ENCODE results near the gene CERS1. TPM values are rescaled to one million over a fixed set of nuclear protein-coding genes. Genes with fewer than 3 reads are reported as not detected.

Gene CERS1, protein sequence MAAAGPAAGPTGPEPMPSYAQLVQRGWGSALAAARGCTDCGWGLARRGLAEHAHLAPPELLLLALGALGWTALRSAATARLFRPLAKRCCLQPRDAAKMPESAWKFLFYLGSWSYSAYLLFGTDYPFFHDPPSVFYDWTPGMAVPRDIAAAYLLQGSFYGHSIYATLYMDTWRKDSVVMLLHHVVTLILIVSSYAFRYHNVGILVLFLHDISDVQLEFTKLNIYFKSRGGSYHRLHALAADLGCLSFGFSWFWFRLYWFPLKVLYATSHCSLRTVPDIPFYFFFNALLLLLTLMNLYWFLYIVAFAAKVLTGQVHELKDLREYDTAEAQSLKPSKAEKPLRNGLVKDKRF
- total RNA-seq: not detected

DNA sequence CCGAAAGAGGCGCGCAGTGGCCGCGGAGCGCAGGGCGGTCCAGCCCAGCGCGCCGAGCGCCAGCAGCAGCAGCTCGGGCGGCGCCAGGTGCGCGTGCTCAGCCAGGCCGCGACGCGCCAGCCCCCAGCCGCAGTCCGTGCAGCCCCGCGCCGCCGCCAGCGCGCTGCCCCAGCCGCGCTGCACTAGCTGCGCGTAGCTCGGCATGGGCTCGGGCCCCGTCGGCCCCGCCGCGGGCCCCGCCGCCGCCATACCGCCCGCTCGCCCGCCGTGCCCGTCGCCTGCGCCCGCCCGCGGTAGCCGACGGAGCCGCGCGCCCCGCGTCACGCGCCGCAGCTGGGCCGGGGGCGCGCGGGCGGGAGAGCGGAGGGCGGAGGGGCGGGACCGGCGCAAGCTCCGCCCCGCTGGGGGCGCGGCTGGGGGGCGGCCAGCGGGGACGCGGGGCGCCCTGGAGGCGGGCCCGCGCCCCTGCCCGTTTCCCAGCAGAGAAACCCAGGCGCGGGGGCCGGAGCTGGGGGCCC is at the start of gene CERS1:
Gene CERS1, minus strand, starts transcription at position 335 of the 518 bp plus-strand sequence. Its CDS starts 86 bp downstream, at position 249.
- Mint-ChIP-seq H3K9me3 (no peaks in the 10 kb centered on the region), H3K27ac (no peak within 1 kb of the TSS), H3K27me3 (ENCODE audit: low read depth) (peaks cover 33% of the 10 kb centered on the region), H3K4me1 (ENCODE audit: low read depth) (peaks cover 11% of the 10 kb centered on the region), H3K4me3 (peak within 1 kb of the TSS; percentile 82 to 84), H3K36me3 (ENCODE audit: insufficient read depth in 2 of 2) (peaks cover 0 to 2% of the 10 kb centered on the region in 2 donors)
- ATAC-seq (replicated peaks in 1 of 2): peak; percentile 22 to 24
- no peak for DNase-seq

DNA sequence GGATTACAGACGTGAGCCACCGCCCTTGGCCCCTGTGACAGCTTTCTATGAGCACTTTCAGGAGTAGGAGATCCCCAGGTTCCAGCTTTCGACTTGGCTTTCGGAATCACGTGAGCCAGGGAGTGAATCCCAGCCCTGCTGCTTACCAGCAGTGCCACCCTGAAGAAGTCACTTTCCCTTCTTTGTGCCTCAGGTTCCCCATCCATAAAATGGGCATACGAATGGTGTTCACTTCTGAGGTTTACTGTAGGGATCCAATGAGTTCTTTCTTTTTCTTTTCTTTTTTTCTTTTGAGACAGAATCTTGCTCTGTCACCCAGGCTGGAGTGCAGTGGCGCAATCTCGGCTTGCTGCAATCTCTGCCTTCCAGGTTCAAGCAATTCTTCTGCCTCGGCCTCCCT is 49.3 kb upstream of the CERS1 start:
- no peak for ATAC-seq (replicated peaks in 1 of 2)
- H3K9me3 Mint-ChIP-seq: no peaks in the 10 kb centered on the region
- H3K4me3 Mint-ChIP-seq: no peak overlapping the region

DNA sequence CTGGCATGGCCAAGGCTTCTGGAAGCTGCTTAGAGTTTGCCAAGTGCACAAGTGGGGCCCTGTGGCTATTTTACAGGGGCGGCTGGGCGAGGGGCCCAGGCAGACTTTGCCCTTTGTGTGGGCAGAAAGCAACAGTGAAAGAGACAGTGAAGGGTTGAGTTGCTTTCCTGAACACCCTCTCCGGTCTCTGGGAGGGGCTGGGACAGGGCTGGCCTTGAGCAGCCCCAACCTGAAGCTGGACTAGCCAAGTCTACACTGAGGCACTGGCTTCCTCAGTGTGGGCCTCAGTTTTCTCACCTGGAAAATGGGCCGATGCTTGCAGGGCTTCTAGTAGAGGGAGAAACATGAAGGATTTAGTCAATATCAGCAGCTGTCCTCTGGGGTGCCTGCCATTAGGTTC is 47.5 kb upstream of the CERS1 start:
- Mint-ChIP-seq H3K36me3 (ENCODE audit: insufficient read depth in 2 of 2) (no peaks in the 10 kb centered on the region), H3K27me3 (ENCODE audit: low read depth) (peaks cover 27% of the 10 kb centered on the region), H3K4me3 (no peak overlapping the region), H3K9me3 (no peaks in the 10 kb centered on the region), H3K27ac (no peak overlapping the region), H3K4me1 (ENCODE audit: low read depth) (peaks cover 10% of the 10 kb centered on the region)
- DNase-seq (no peak), ATAC-seq (replicated peaks in 1 of 2) (no peak)

More for the DNA sequence above, 49.3 kb upstream of the CERS1 start:
- Mint-ChIP-seq H3K4me1 (ENCODE audit: low read depth) (peaks cover 4% of the 10 kb centered on the region), H3K27ac (no peak overlapping the region), H3K27me3 (ENCODE audit: low read depth) (peaks cover 15% of the 10 kb centered on the region), H3K36me3 (ENCODE audit: insufficient read depth in 2 of 2) (no peaks in the 10 kb centered on the region)
- no peak for DNase-seq

DNA sequence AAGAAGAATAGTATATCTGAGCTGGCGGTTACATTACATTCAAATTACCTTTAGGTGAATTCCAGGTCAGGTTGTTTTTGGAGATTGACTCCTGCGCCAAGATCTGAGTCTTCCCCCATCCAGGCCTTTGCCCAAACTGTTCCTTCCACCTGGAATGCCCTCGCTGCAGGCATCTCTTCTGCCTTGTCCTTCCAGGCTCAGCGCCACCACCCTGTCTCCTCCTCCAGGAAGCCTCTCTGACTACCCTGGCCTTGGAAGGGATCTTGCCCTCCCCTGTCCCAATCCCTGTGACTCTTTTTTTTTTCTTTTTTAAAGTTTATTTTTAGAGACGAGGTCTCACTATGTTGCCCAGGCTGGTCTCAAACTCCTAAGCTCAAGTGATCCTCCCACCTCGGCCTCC is 46.7 kb upstream of the CERS1 start:
- ATAC-seq (replicated peaks in 1 of 2): no peak
- H3K27me3 Mint-ChIP-seq (ENCODE audit: low read depth): peaks cover 27% of the 10 kb centered on the region

DNA sequence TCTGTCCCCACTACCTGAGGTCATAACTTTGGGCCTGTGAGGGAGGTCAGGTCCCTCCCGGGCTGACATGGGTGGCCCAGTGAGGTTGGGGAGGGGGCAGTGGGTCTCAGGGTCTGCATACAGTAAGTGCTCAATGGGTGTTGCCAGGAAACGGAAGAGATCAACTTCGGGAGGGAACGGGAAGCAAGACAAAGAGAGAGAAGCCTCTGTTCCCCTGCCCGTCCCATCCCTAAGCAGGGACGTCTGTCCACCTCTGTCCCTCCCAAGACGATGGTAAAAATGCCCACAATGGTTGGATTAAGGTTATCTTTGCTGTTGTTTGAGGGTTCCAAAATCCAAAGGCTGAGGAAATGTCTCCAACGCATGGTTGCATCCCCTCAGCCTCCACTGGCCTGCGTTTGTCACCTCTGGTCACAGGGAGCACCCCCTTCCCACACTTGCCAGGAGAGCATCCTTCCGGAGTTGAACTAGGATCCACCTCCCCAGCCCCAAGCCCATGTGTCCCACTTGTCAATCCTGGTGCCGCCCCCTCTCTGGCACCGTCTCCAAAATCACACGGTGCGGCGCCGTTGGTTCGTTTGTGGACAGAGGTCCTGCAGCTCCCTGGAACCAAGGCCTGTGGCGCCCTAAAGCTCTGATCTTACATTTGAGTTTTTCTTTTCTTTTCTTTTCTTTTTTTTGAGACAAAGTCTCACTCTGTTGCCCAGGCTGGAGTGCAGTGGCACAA is 45.8 kb upstream of the CERS1 start:
- peaks cover 27% of the 10 kb centered on the region for H3K27me3 Mint-ChIP-seq (ENCODE audit: low read depth)
- H3K4me1 Mint-ChIP-seq (ENCODE audit: low read depth): peaks cover 10% of the 10 kb centered on the region
- no peak for DNase-seq
- H3K9me3 Mint-ChIP-seq: no peaks in the 10 kb centered on the region
- H3K36me3 Mint-ChIP-seq (ENCODE audit: insufficient read depth in 2 of 2): no peaks in the 10 kb centered on the region
- H3K4me3 Mint-ChIP-seq: peak overlapping the region; percentile 47 to 59
- no peak overlapping the region for H3K27ac Mint-ChIP-seq
- ATAC-seq (replicated peaks in 1 of 2): no peak

More for the DNA sequence above, 46.7 kb upstream of the CERS1 start:
- H3K4me3 Mint-ChIP-seq: peak overlapping the region in 1 of 2 donors; percentile 57
- no peaks in the 10 kb centered on the region for H3K36me3 Mint-ChIP-seq (ENCODE audit: insufficient read depth in 2 of 2)
- no peaks in the 10 kb centered on the region for H3K9me3 Mint-ChIP-seq
- no peak for DNase-seq
- no peak overlapping the region for H3K27ac Mint-ChIP-seq
- H3K4me1 Mint-ChIP-seq (ENCODE audit: low read depth): peaks cover 10% of the 10 kb centered on the region

DNA sequence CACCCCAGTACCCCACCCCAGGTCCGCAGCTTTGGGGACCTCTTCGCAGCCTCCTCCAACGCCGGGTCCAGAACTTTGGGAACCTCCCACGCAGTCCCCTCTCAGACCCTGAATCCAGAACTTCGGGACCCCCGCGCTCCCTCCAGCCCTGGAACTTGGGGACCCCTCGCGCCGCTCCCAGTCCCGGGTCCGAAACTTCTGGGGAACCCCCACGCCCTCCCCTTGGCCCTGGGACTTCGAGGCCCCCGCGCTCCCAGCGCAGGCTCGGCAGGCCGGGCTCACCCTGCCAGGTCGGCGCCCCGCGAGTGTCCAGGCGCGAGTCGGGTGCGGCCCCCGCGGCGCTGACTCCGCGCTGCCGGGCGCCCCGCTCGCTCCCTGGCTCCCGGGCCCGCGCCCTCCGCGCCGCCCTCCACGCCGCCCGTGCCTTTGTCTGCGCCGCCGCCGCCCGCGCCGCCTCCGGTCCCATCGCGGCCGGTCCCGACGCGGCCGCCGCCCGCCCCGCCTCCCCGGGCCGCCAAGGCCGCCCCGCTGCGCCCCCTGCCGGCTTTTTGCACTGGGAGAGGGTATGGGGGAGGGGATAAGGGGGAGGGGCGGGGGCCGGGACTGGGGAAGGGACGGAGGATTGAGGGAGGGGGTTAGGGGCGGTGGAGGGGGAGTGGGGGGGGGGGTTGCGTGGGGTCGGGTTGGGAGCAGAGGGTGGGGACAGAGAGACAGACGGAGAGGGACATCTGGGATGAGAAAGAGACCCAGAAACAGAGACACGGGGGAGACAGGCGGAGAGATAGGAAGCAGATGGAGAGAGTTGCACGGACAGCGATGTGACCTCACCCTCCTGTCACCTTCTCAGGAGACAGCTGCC is 45.0 kb upstream of the CERS1 start, which contains the start of gene HOMER3:
Gene HOMER3, minus strand, starts transcription at position 449 of the 859 bp plus-strand sequence. CDS start 2,235 bp downstream, outside the sequence.
- peaks cover 27% of the 10 kb centered on the region for H3K27me3 Mint-ChIP-seq (ENCODE audit: low read depth)
- peaks cover 10% of the 10 kb centered on the region for H3K4me1 Mint-ChIP-seq (ENCODE audit: low read depth)
- H3K27ac Mint-ChIP-seq: no peak within 1 kb of the TSS
- peak; percentile 89 to 90 for ATAC-seq (replicated peaks in 1 of 2)
- peak within 1 kb of the TSS; percentile 79 to 80 for H3K4me3 Mint-ChIP-seq
- no peaks in the 10 kb centered on the region for H3K9me3 Mint-ChIP-seq
- H3K36me3 Mint-ChIP-seq (ENCODE audit: insufficient read depth in 2 of 2): no peaks in the 10 kb centered on the region
- peak; percentile 85 to 88 for DNase-seq

DNA sequence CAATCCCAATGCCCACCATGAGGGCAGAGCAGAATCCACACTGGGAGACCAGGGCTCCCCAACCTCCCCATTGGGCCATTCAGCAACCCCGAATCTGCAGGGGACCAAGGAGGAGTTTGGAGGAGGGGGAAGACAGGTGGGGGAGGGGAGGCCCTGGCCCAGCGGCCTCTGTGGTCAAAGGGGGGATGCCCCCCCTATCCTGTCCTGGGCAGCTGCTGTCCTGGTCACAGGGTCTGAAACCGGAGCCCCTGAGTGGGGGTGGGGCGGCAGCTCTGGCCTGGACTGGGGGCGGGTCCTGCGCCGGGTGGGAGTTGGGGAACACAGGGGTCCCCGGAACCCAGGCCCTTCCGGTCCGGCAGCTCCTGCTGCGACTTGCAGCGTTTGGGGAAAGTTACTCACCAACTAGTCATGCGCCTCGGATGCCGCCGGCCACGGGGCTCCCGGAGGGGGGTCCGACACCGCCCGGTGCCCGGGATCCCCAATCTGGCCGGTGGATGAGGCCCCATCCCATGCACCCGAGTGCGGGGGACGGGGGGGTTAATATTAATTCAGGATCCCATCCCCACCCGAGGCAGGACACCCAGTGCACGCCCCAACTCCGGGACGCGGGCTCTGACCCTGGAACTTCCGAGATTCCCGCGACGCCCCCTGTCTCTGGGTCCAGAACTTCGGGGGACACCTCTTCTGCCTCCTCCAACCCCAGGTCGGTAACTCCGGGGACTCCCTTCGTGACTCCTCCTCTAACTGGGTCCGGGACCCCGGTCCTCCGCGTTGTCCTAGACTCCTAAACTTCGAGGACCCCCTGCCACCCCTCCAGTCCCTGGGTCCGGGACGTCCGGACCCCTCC is 44.2 kb upstream of the CERS1 start:
- Mint-ChIP-seq H3K27ac (no peak overlapping the region), H3K27me3 (ENCODE audit: low read depth) (peaks cover 27% of the 10 kb centered on the region), H3K9me3 (no peaks in the 10 kb centered on the region), H3K4me1 (ENCODE audit: low read depth) (peaks cover 10% of the 10 kb centered on the region), H3K36me3 (ENCODE audit: insufficient read depth in 2 of 2) (no peaks in the 10 kb centered on the region), H3K4me3 (peak overlapping the region; percentile 79 to 80)
- DNase-seq: peak; percentile 29 to 32
- peak in 1 of 2 donors; percentile 42 for ATAC-seq (replicated peaks in 1 of 2)

DNA sequence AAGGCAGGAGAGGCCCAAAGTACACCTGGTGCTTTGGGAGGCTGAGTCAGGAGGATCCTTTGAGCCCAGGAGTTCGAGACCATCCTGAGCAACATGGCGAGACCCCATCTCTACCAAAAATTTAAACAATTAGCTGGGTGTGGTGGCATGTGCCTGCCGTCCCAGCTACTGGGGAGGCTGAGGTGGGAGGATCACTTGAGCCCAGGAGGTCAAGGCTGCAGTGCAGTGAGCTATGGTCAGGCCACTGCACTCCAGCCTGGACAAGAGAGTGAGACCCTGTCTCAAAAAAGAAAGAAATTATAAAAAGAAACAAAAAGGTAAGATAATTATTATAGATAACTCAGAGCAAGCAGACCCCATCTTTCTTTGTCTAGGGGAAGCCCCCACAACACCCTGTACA is 43.2 kb upstream of the CERS1 start:
- DNase-seq: no peak
- Mint-ChIP-seq H3K4me3 (peak overlapping the region; percentile 33 to 73), H3K4me1 (ENCODE audit: low read depth) (peaks cover 10% of the 10 kb centered on the region), H3K9me3 (no peaks in the 10 kb centered on the region), H3K27me3 (ENCODE audit: low read depth) (peaks cover 31% of the 10 kb centered on the region), H3K27ac (no peak overlapping the region), H3K36me3 (ENCODE audit: insufficient read depth in 2 of 2) (no peaks in the 10 kb centered on the region)
- ATAC-seq (replicated peaks in 1 of 2): no peak

DNA sequence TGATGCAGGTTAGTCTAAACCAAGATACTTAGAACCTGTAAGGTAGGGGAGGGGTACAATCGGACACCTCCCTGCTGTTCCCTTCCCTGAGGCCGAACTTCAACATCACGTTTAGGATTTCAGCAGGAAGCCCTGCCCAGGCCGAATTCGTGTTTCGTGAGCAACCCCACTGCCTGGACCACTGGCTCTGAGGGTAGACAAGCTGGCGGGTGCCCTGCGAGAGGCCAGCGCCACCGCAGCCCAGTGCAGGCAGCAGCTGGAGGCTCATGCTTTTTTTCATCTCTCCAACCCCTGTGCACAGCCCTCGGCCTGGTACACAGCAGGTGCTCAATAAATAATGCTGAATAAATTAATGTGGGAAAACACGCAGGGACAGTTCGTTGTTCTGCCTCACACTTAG is 37.3 kb upstream of the CERS1 start:
- Mint-ChIP-seq H3K9me3 (no peaks in the 10 kb centered on the region), H3K4me3 (peak overlapping the region in 1 of 2 donors; percentile 91), H3K4me1 (ENCODE audit: low read depth) (peaks cover 5% of the 10 kb centered on the region), H3K27ac (no peak overlapping the region), H3K27me3 (ENCODE audit: low read depth) (peaks cover 11% of the 10 kb centered on the region), H3K36me3 (ENCODE audit: insufficient read depth in 2 of 2) (no peaks in the 10 kb centered on the region)
- ATAC-seq (replicated peaks in 1 of 2) (no peak), DNase-seq (no peak)

DNA sequence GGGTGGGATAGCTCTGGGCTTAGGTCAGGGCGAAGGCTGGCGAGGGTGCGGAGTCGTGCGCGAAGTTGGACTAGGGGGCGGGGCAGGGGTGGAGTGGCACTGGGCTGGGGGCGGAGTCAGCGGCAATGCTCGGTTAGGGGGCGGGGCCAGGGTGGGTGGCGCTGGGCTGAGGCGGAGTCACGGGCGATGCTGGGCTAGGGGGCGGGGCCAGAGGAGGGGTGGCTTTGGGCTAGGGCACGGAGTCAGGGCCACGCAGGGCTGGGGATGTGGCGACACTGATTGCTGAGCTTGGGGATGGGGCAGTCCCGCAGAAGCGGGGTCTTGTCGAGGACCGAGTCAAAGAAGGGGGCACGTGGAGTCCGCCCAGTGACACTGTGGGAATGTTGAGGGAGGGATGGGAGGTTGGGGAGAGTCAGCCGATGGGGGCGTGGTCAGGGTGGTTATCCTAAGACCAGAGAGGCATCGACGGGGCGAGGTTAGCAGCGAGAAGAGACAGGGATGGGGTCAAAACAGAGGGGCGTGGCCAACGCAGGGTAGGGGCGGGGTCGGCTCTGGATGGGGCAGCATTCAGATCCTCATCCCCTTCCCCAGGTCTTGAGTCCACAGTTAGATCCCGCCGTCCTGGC is 36.4 kb upstream of the CERS1 start:
- Mint-ChIP-seq H3K4me3 (peak overlapping the region; percentile 87 to 91), H3K27ac (no peak overlapping the region)

DNA sequence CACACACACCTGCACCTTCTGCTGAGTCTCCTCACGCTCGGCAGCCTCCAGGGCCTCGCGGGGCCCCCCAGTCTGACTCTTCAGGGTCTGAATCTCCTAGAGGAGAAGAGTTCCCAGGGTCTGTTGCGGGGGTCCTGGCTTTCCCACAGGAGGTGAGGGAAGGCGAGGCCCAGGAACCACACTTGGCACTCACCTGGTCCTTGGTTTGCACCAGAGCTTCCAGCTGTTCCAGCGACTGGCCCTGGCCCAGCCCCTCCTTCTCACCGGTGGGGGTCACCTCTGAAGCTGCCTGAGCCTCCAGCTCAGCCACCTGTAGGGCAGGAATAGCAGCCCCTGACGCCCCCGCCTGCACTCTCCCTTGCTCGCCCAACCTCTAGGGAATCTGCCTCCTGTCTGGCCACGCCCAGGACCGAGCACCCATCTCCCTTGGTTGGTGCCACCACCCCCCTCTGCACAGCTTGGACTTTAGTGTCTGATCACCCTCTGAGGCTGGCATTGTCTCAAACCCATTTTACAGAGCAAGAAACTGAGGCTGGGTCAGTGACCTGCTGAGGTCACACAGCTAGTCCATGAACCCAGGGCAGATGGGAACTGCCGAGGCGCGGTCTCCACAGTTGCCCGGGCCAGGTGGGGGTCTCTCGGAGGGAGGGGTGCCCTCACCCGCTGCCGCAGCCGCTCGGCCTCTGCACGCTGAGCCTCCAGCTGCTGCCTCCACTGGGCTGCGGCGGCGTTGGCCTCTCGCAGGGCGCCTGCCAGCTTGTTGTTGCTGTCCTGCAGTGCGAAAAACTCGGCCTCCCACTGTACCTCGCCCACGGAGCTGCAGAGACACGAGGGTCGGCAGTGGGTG is 35.6 kb upstream of the CERS1 start:
- DNase-seq (no peak), ATAC-seq (replicated peaks in 1 of 2) (no peak)
- peak overlapping the region in 1 of 2 donors; percentile 91 for H3K4me3 Mint-ChIP-seq
- no peaks in the 10 kb centered on the region for H3K36me3 Mint-ChIP-seq (ENCODE audit: insufficient read depth in 2 of 2)
- H3K9me3 Mint-ChIP-seq: no peaks in the 10 kb centered on the region
- H3K27me3 Mint-ChIP-seq (ENCODE audit: low read depth): peaks cover 11% of the 10 kb centered on the region
- peaks cover 5% of the 10 kb centered on the region for H3K4me1 Mint-ChIP-seq (ENCODE audit: low read depth)
- no peak overlapping the region for H3K27ac Mint-ChIP-seq

More for the DNA sequence above, 36.4 kb upstream of the CERS1 start:
- peaks cover 11% of the 10 kb centered on the region for H3K27me3 Mint-ChIP-seq (ENCODE audit: low read depth)
- no peaks in the 10 kb centered on the region for H3K9me3 Mint-ChIP-seq
- DNase-seq: peak; percentile 87 to 89
- peak; percentile 95 for ATAC-seq (replicated peaks in 1 of 2)
- peaks cover 5% of the 10 kb centered on the region for H3K4me1 Mint-ChIP-seq (ENCODE audit: low read depth)
- no peaks in the 10 kb centered on the region for H3K36me3 Mint-ChIP-seq (ENCODE audit: insufficient read depth in 2 of 2)
